Hepatocyte (in vitro differentiated cells): ENCODE measurements around the gene VIPR2. TPM values are rescaled to one million over a fixed set of nuclear protein-coding genes. Genes with fewer than 3 reads are reported as not detected.

Experiments
- DNase-seq: peaks from one replicate; pipeline ENCODE4 v3.0.0-alpha.2; 2016; ENCODE audit warnings: low spot score
- H2AFZ ChIP-seq: fragments of 200-600 bp; sonication (generic); 2 replicates; pipeline ENCODE4 v1.6.0; 2016; ENCODE audit warnings: antibody characterized with exemption, mild to moderate bottlenecking
- H3K27ac ChIP-seq: fragments of 200-600 bp; sonication (generic); 2 replicates; pipeline ENCODE4 v1.5.1; 2016; ENCODE audit warnings: mild to moderate bottlenecking
- H3K27me3 ChIP-seq: fragments of 200-600 bp; sonication (generic); 2 replicates; pipeline ENCODE4 v1.6.1; 2016
- H3K36me3 ChIP-seq: fragments of 200-600 bp; sonication (generic); replicated peaks from 2 replicates; pipeline ENCODE4 v1.5.1; 2016; ENCODE audit warnings: low read depth; ENCODE audit not compliant: insufficient read depth
- H3K4me1 ChIP-seq: fragments of 200-600 bp; sonication (generic); 2 replicates; pipeline ENCODE4 v1.5.1; 2016; ENCODE audit warnings: mild to moderate bottlenecking, moderate library complexity; ENCODE audit not compliant: insufficient read depth
- H3K4me2 ChIP-seq: fragments of 200-600 bp; sonication (generic); 2 replicates; pipeline ENCODE4 v1.6.0; 2016
- H3K4me3 ChIP-seq: fragments of 200-600 bp; sonication (generic); 2 replicates; pipeline ENCODE4 v1.5.1; 2016; ENCODE audit warnings: mild to moderate bottlenecking
- H3K79me2 ChIP-seq: fragments of 200-600 bp; sonication (generic); 2 replicates; pipeline ENCODE4 v1.6.0; 2017; ENCODE audit warnings: mild to moderate bottlenecking
- H3K9me2 ChIP-seq: fragments of 200-600 bp; sonication (generic); replicated peaks from 2 replicates; pipeline ENCODE4 v1.6.0; 2017; ENCODE audit warnings: mild to moderate bottlenecking; ENCODE audit not compliant: insufficient read depth
- H3K9me3 ChIP-seq: fragments of 200-600 bp; sonication (generic); 2 replicates; pipeline ENCODE4 v1.5.1; 2016; ENCODE audit warnings: low read depth, mild to moderate bottlenecking
- H4K20me1 ChIP-seq: fragments of 200-600 bp; sonication (generic); 2 replicates; pipeline ENCODE4 v1.6.0; 2016; ENCODE audit warnings: mild to moderate bottlenecking; ENCODE audit not compliant: insufficient read depth, poor library complexity, severe bottlenecking
- EZH2 ChIP-seq: fragments of 200-600 bp; sonication (generic); IDR thresholded peaks from 2 replicates; pipeline ENCODE4 v1.6.1; 2016; ENCODE audit warnings: antibody characterized with exemption, mild to moderate bottlenecking, borderline replicate concordance
- EZH2phosphoT487 ChIP-seq: fragments of 200-600 bp; sonication (generic); IDR thresholded peaks from one replicate; pipeline ENCODE4 v1.6.1; 2018; ENCODE audit warnings: antibody characterized with exemption, mild to moderate bottlenecking, low read depth, moderate library complexity; ENCODE audit not compliant: unreplicated experiment, severe bottlenecking
- WGBS: methylation state at CpG from one replicate; pipeline ENCODE4 v1.1.6; 2016; ENCODE audit warnings: low lambda C conversion rate; ENCODE audit errors: missing lambda C conversion rate; 5-methylcytosine and 5-hydroxymethylcytosine counted together
- polyA plus RNA-seq: library from polyadenylated mRNA; unstranded; fragments of >200 nt; fragmentation: Nextera tagmentation; extraction: Ambion mirVana; gene quantifications from 2 replicates; pipeline ENCODE4 v1.2.1, GENCODE V29; 2016
- total RNA-seq: library from RNA; depleted of rRNA; stranded (reverse); fragments of >200 nt; gene quantifications from 2 replicates; pipeline ENCODE4 v1.2.3, GENCODE V29; 2014
- TF ChIP-seq, protein P1 (sequence below): fragments of 200-600 bp; sonication (generic); IDR thresholded peaks from 2 replicates; pipeline ENCODE4 v1.5.1; 2016; ENCODE audit warnings: antibody characterized with exemption, mild to moderate bottlenecking; ENCODE audit not compliant: poor library complexity

Gene VIPR2
- total and polyA plus RNA-seq, 2 experiments from 2014 or later: 2.7 to 3.4 TPM

DNA sequence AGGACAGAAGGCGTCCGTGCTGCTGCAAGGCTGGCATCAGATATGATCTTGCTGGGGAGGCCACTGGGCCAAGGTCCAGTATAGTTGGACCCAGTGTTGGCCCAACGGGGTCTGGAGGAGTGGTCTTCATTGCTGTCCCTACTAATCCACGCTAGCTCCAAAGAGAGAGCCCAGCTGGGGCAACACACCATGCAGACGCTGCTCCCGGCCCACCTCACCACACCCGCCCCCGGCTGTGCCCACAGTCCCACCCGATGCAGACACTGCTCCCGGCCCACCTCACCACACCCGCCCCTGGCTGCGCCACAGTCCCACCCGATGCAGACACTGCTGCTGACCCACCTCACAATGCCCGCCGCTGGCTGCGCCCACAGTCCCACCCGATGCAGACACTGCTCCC is 121.5 kb downstream of the VIPR2 start:
- H3K27ac ChIP-seq: no peak overlapping the region

DNA sequence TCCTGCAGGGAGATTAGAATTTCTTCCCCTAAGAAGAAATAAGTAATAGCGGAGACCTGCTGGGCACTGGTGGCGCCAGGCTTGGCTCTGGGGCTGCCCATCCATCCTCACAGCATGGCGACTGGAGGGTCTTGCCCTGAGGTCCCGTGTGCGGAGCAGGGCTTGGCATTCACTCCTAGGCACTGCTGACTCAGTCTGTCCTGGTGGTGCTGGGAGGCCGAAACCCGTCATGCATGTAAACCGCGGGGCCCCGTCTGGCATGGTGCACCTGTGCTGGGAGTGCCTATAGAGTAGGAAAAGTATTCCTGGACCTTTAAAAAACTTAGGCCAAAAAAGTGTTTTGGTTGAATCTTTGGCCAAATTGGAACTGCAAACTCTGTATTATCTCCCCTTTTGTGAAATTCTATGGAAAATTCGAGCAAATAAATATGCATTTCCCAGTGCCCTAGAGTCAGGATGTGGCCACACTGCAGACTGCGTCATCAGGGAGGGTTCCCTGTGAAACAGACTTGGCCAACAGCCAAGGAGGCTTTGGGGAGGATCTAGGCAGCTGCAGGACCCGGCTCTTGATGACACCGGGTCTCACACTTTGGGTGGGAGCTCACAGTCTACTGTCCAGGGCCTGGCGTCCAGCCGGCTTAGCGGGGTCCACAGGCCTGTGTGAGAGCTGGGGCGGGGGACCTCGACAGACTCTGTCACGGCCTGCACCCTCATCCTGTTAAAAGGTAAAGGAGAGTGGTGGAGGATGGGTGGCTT is 122.3 kb downstream of the VIPR2 start:
- no peak overlapping the region for H3K4me2 ChIP-seq
- 90% methylated on average over 20 of the region's 20 CpGs for WGBS
- H3K9me3 ChIP-seq: no peaks in the 10 kb centered on the region
- TF ChIP-seq EZH2 (no peak), EZH2phosphoT487 (no peak)
- TF ChIP-seq, protein P1, sequence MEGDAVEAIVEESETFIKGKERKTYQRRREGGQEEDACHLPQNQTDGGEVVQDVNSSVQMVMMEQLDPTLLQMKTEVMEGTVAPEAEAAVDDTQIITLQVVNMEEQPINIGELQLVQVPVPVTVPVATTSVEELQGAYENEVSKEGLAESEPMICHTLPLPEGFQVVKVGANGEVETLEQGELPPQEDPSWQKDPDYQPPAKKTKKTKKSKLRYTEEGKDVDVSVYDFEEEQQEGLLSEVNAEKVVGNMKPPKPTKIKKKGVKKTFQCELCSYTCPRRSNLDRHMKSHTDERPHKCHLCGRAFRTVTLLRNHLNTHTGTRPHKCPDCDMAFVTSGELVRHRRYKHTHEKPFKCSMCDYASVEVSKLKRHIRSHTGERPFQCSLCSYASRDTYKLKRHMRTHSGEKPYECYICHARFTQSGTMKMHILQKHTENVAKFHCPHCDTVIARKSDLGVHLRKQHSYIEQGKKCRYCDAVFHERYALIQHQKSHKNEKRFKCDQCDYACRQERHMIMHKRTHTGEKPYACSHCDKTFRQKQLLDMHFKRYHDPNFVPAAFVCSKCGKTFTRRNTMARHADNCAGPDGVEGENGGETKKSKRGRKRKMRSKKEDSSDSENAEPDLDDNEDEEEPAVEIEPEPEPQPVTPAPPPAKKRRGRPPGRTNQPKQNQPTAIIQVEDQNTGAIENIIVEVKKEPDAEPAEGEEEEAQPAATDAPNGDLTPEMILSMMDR: no peak
- H3K27ac ChIP-seq: no peak overlapping the region
- H3K9me2 ChIP-seq: no peaks in the 10 kb centered on the region
- H2AFZ ChIP-seq: no peak overlapping the region
- no peaks in the 10 kb centered on the region for H3K27me3 ChIP-seq
- no peaks in the 10 kb centered on the region for H3K36me3 ChIP-seq
- DNase-seq: peak; percentile 35
- no peak overlapping the region for H3K4me3 ChIP-seq
- H3K4me1 ChIP-seq: no peaks in the 10 kb centered on the region
- H3K79me2 ChIP-seq: no peaks in the 10 kb centered on the region
- no peaks in the 10 kb centered on the region for H4K20me1 ChIP-seq

More for the DNA sequence above, 121.5 kb downstream of the VIPR2 start:
- Histone ChIP-seq H3K36me3 (no peaks in the 10 kb centered on the region), H3K4me3 (no peak overlapping the region), H3K27me3 (no peaks in the 10 kb centered on the region), H3K79me2 (no peaks in the 10 kb centered on the region), H2AFZ (no peak overlapping the region), H3K9me2 (no peaks in the 10 kb centered on the region), H3K4me2 (no peak overlapping the region), H3K9me3 (no peaks in the 10 kb centered on the region), H3K4me1 (no peaks in the 10 kb centered on the region), H4K20me1 (no peaks in the 10 kb centered on the region)
- WGBS: 93% methylated on average over 13 of the region's 17 CpGs
- DNase-seq: no peak
- TF ChIP-seq, protein P1: no peak
- TF ChIP-seq EZH2phosphoT487 (no peak), EZH2 (no peak)

DNA sequence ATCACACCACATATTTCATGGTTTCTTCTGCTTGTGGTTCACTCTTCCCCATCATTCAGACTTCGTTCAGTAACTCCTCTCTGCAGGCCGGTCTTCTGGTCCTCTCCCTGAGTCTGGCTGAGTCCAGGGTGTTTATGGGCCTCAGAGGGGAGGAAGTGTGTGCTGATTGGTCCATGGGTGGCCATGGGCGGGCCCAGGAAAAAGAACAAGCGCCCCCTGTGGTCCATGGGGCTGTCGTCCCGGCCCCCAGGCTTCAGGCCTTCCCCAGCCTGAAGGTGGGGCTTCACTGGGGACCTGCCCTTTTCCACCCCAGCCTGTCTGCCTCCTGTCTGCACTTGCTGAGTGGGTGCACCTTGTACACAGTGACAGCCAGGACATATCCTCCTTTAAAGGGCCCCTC is 123.7 kb downstream of the VIPR2 start:
- no peak overlapping the region for H3K27ac ChIP-seq
- H4K20me1 ChIP-seq: no peaks in the 10 kb centered on the region
- no peak overlapping the region for H2AFZ ChIP-seq
- no peaks in the 10 kb centered on the region for H3K36me3 ChIP-seq
- H3K79me2 ChIP-seq: no peaks in the 10 kb centered on the region
- TF ChIP-seq, protein P1: no peak
- TF ChIP-seq EZH2phosphoT487 (no peak), EZH2 (no peak)
- no peak overlapping the region for H3K4me2 ChIP-seq
- H3K4me3 ChIP-seq: no peak overlapping the region
- H3K9me2 ChIP-seq: no peaks in the 10 kb centered on the region
- no peaks in the 10 kb centered on the region for H3K9me3 ChIP-seq
- H3K4me1 ChIP-seq: peaks cover 3% of the 10 kb centered on the region
- no peaks in the 10 kb centered on the region for H3K27me3 ChIP-seq
- no peak for DNase-seq
- 54% methylated on average over 5 of the region's 6 CpGs for WGBS
